ENCODE measurements around the gene CDH23.

Gene CDH23

DNA sequence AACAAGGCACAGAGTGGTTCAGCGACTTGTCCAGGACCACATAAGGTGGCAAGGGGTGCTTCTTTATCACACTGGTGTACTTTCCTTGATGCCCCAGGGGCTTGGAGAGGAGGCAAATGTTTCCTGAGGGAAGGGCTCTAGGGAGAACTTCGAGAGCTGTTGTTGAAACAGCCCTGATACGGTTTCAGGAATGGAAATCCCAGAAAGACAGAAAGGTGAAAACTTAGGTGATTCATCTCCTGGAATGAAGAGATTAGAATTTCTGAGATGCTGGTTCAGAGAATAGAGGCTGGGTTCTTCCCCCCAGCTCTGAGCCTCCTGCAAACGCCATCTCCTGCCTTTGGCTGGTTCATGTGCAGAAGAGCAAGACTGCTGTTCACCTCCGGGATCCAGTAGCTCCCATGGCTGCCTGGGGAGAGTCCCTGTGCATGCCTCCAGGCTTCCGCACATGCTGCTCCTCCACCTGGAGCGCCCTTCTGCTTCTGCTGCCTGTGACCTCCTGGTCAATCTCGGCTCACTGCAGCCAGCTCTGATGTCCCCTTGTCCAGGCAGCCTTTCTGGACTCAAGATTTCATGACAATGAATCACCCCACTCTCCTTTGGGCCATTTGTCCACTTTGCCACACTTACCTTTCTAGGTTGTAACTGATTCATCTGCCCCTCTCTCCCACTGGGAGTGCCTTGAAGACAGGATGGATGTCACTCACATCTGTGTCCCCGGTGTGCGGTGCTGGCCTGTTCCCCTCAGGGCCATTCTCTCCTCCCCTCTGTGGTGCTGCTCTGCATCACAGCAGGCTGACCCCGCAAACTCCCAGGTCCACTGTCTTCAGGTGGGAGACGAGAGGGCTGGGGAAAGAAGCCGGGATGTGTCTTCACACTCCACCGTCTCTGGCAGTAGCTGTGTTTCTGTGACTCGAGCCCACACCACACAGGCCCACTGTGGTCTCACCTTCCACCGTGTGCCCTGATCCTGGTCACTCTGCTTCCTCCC, 3.6 kb upstream of the CDH23 start:
- no peak for DNase-seq (ENCODE audit: low read depth)

- no peak for DNase-seq (ENCODE audit: low read depth)
Measured at GRCh38 chr10:71393841-71394475, 2.8 kb upstream of the CDH23 start.

GRCh38 chr10:71394926-71395562, 1.7 kb upstream of the CDH23 start:
- no peak for DNase-seq (ENCODE audit: low read depth)

- no peak for DNase-seq (ENCODE audit: low read depth)
Measured at GRCh38 chr10:71395621-71396020, 1.1 kb upstream of the CDH23 start.

GRCh38 chr10:71396084-71396710, 523 bp upstream of the CDH23 start:
- DNase-seq (ENCODE audit: low read depth) = no peak

DNA sequence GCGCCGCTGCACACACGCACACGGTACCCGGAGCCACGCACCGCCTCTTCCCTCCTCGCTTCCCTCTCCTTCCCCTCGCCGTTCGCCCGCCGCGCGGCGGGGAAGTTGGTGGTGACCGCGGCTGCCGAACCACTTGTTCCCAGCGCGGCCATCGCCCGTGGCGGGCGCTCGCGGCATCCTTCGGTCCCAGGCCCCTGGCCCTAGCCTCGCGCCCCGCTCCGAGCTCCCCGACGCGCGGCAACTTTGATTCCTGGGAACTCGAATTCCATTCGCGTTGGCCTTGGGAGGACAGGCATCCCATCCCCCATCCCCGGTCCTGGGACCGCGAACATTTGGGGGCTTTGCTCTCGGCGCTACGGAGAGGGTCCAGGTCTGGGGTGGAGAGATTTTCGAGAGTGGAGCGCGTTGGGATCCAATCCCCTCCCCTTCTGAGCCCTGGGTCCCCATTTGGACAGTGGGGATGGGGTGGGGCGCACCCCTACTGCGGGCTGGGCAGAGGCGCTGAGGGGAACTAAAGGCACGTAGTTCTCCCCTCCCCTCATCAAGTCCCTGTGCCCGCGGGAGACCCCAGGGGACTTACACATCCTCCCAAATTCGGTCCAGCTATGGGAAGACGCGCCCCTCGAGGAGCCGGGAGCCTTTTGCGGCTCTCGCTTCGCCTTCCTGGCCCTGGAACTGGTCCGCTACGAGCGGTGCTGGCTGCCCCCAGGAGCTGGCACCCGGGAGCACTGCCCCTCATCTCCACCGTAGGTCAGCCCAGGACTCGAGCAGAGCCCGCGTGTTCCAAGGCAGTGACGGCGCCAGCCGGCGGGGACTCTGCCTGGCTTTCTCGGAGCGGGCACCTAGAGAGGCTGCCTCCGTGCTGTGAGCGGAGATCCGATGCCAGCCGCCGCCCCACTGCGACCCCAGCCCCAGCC, 834 bp downstream of the CDH23 start:
- no peak for DNase-seq (ENCODE audit: low read depth)

- no peak for DNase-seq (ENCODE audit: low read depth)
Measured at GRCh38 chr10:71398976-71399375, 2.3 kb downstream of the CDH23 start.

GRCh38 chr10:71399946-71400345, 3.2 kb downstream of the CDH23 start:
- no peak for DNase-seq (ENCODE audit: low read depth)

DNA sequence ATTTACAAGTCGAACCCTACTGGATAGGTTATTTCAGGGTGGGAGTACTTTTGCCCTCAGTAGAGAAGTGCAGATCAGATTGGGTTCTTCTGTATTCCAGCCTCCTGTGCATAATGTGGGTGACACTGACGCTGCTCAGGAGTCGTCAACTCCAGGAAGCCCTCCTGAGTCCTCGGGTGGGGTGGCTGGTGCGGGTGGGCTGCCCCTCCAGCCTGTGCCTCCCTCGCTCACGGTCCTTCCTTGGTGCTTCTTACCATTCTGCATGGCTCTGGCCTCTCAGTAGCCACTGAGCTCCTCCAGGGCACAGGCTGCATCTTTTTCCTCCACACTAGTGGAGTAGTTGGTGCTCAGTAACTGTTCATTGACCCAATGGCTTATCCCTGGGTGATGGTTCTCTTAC, 4.3 kb downstream of the CDH23 start:
- no peak for DNase-seq (ENCODE audit: low read depth)

DNA sequence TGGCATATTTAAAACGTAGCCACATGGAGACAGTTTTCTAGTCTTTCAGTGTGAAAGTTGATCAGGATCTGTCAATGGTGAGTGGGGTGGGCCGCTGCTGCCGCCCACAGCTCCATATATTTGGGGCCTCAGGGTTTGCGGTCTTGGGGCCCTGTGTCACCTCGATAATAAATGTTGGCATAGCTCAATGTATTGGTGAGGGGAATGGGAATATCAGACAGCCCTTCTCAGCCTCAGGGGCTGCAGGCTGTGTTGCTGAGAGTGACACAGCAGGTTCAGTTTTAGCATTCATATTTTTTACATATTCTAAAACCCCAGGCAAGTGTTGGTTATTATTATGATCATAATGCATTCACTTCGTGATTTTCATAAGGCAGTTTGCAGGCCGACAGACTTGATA, 5.3 kb downstream of the CDH23 start:
- DNase-seq (ENCODE audit: low read depth) = no peak

DNA sequence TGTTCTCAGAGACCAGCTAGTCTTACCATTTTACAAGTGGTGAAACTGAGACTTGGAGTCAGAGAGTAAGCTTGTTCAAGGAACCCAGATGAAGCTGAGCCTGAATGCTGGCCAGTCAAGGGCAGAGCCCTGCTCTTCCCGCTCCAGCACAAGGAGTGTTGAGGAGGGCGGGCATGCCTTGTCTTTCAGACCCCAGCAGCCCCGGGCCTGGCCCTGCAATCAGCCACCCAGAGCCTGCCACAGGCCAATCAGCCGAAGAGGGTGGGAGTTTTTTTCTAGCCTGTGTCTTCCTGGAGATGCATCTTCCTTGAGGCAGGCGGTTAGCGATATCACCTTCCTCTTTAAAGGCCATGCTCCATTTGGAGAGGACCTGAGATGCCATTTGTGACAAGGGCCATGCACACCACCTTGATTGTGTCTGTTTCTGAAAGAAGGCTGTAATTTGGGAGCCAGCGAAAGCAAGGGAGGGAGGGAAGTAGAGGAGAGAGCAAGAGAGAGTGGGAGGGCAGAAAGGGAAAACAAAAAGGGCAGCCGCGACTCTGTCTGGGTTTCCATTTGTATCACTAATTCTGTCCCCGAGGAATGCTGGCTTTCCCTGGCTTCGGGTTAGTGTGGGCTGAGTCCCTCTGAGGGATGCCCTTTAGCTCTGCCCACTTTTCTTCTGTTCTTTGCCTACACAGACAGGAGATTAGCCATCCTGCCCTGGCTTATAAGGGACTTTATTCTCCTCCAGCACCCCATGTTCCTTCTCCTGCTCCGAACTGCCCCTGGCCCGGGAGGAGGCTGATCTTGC, 8.0 kb downstream of the CDH23 start:
- no peak for DNase-seq (ENCODE audit: low read depth)

GRCh38 chr10:71406878-71407277, 10.2 kb downstream of the CDH23 start:
- no peak for DNase-seq (ENCODE audit: low read depth)

DNA sequence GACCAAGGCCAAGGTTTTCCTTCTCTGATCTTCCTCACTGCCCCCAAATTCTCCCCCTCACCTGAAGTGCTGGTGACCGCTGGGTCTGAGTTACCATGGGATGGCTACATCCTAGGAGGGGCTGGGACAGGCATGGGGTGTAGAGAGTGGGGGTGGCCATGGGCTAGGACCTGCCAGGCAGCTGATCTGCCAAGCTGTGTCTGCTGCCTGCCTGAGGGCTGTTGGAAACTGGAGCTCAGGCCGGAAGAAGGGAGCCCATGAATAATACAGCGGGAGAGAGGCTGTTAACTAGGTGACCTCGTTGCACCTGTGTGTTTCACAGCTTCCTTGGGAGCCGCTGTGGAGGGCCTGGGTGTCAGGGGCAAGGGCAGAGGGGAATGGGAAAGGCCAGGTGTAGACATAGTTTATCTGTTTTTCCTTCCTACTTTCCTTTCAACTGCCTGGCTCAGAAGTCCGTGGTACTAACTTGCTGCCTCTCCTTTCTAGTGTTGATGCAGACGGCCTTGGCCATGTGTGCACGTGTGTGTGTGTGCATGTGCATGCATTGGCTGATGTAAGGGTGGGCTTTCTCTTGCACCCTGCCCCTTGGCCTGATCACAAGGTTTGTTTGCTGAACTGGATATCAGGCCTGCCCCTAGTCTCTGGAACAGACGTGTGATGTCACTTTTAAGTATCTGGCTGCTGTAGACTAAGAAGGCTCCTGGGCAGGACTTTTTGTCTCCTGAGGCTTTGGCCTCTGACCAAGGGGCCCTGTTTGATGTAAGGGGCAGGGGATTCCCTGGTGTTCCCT, 11.9 kb downstream of the CDH23 start:
- DNase-seq (ENCODE audit: low read depth) = no peak

DNA sequence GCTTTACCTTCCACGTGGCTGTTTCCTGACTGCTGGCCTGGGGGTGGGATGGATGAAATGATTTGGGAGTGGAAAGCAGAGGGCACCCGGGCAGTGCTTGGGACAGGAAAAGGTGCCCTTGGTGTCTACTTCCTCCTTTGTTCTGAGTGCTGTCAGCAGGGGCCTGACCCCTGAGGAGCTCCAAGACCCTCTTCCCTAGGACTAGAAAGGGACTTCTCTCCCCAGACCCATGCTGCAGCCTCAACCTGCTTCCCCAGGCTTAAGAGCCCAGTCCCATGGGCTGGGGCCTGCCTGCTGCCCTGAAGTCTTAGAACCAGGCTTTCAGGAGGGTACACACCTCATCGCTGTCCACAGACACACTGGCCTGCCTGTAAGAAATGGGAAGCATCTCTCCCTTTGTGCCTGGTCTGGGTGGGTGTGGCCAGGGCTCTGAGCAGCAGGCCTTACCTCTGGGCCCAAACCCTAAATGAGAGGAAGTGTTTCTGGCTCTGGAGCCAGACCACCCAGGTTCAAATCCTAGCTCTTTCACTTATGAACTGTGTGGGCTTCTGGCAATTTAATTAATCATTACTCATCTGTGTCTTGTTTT, 12.9 kb downstream of the CDH23 start:
- DNase-seq (ENCODE audit: low read depth) = no peak

GRCh38 chr10:71413581-71413980, 16.9 kb downstream of the CDH23 start:
- no peak for DNase-seq (ENCODE audit: low read depth)

DNA sequence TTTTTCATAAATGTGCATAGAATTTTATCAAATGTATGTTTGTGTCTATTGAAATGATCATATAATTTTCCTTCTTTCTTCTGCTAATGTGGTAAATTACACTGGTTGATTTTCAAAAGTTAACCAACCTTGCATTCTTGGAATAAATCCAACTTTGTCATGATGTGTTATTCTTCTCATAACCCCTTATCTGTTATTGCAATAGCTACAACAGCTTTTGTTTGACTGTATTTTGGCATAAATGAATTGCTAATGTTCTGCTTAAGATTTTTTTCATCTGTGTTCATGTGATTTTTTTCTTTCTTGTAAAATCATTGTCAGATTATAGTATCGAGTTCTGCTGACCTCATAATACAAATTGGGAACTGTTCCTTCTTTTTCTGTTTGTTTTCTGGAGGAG, 17.6 kb downstream of the CDH23 start:
- DNase-seq (ENCODE audit: low read depth) = no peak

- no peak for DNase-seq (ENCODE audit: low read depth)
Measured at GRCh38 chr10:71419002-71419540, 22.4 kb downstream of the CDH23 start.

DNA sequence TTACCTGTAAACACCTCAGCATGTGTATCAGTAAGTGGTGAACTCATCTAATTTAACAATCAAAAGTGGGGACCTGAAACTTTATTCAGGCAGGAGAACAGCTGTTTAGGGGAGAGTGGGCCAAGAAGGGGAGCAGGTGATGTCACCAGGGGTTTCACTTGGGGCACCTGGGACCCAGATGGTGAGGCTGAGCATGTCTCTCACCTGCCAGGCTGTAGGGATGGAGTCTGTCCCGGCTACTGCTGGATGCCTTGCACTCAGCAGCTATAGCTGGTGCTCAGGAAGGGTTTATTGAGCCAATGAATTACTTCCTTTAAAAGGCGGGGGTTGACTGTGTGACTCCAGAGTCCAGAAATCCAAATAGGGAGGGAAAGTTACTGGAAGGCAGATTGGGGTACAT, 23.0 kb downstream of the CDH23 start:
- no peak for DNase-seq (ENCODE audit: low read depth)

GRCh38 chr10:71421075-71421434, 24.3 kb downstream of the CDH23 start:
- DNase-seq (ENCODE audit: low read depth) = no peak

Measured in stimulated activated CD8-positive, alpha-beta memory T cell treated with anti-CD3 and anti-CD28 coated beads, Interleukin-4, amount 100 ng/mL, for 24 hours (primary cell).